Activated effector memory CD4-positive, alpha-beta T cell treated with Interleukin-2 at 50 U/mL for 16 hours (primary cell): ENCODE results near the gene THRB.

Experiments used
- DNase-seq: peaks from one replicate; pipeline ENCODE4 v3.0.0-alpha.2; 2020

THRB gene

GRCh38 chr3:24494618-24495325 is at the start of gene THRB:
Gene THRB, minus strand, starts transcription at chr3:24494850.
- DNase-seq, result no peak

- DNase-seq, result no peak
Observed at GRCh38 chr3:24541935-24542334, 47.3 kb upstream of the THRB start.

- no peak for DNase-seq
Observed at GRCh38 chr3:24540821-24541220, 46.2 kb upstream of the THRB start.

- no peak for DNase-seq
Observed at GRCh38 chr3:24539699-24540098, 45.0 kb upstream of the THRB start.

- no peak for DNase-seq
Observed at GRCh38 chr3:24538891-24539290, 44.2 kb upstream of the THRB start.

- DNase-seq, result no peak
Observed at GRCh38 chr3:24533561-24534193, 39.0 kb upstream of the THRB start.

GRCh38 chr3:24530471-24530870 is 35.8 kb upstream of the THRB start:
- no peak for DNase-seq

- no peak for DNase-seq
Observed at GRCh38 chr3:24529210-24529609, 34.6 kb upstream of the THRB start.

- DNase-seq, result no peak
Observed at GRCh38 chr3:24526640-24527212, 32.1 kb upstream of the THRB start.

GRCh38 chr3:24525557-24525956 is 30.9 kb upstream of the THRB start:
- DNase-seq, result no peak

- no peak for DNase-seq
Observed at GRCh38 chr3:24525022-24525421, 30.4 kb upstream of the THRB start.

- DNase-seq, result no peak
Observed at GRCh38 chr3:24523988-24524727, 29.5 kb upstream of the THRB start.

- DNase-seq, result no peak
Observed at GRCh38 chr3:24523215-24523614, 28.6 kb upstream of the THRB start.

- no peak for DNase-seq
Observed at GRCh38 chr3:24522146-24522579, 27.5 kb upstream of the THRB start.

- no peak for DNase-seq
Observed at GRCh38 chr3:24521420-24522145, 26.9 kb upstream of the THRB start.

- DNase-seq, result no peak
Observed at GRCh38 chr3:24520976-24521419, 26.3 kb upstream of the THRB start.

- no peak for DNase-seq
Observed at GRCh38 chr3:24520101-24520495, 25.4 kb upstream of the THRB start.

- DNase-seq, result no peak
Observed at GRCh38 chr3:24519368-24520100, 24.9 kb upstream of the THRB start.

GRCh38 chr3:24518990-24519367 is 24.3 kb upstream of the THRB start:
- DNase-seq, result no peak

GRCh38 chr3:24514119-24514518 is 19.5 kb upstream of the THRB start:
- no peak for DNase-seq

- DNase-seq, result no peak
Observed at GRCh38 chr3:24513463-24513862, 18.8 kb upstream of the THRB start.

- DNase-seq, result no peak
Observed at GRCh38 chr3:24512564-24513197, 18.0 kb upstream of the THRB start.
